ENCODE results near the gene FAM170A. TPM values are rescaled to one million over a fixed set of nuclear protein-coding genes. Genes with fewer than 3 reads are reported as not detected.

FAM170A gene, protein sequence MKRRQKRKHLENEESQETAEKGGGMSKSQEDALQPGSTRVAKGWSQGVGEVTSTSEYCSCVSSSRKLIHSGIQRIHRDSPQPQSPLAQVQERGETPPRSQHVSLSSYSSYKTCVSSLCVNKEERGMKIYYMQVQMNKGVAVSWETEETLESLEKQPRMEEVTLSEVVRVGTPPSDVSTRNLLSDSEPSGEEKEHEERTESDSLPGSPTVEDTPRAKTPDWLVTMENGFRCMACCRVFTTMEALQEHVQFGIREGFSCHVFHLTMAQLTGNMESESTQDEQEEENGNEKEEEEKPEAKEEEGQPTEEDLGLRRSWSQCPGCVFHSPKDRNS
- total RNA-seq = not detected
- long read RNA-seq = 0 reads

- DNase-seq = no peak
- intact Hi-C loops (cut with DNase I, micrococcal nuclease) = no loop called here
- no peak for ATAC-seq
These were observed at the start of gene FAM170A for GRCh38 chr5:119629339-119629738. FAM170A (plus strand) TSS chr5:119629558; CDS start chr5:119629769, 211 bp downstream.

GRCh38 chr5:119582987-119583386 is 46.4 kb upstream of the FAM170A start:
- DNase-seq = no peak
- intact Hi-C loops (cut with DNase I, micrococcal nuclease) = no loop called here
- no peak for ATAC-seq

GRCh38 chr5:119583684-119584083 is 45.7 kb upstream of the FAM170A start:
- intact Hi-C loops (cut with DNase I, micrococcal nuclease) = no loop called here
- ATAC-seq (no peak), DNase-seq (no peak)

- intact Hi-C loops (cut with DNase I, micrococcal nuclease) = no loop called here
- no peak for DNase-seq
- no peak for ATAC-seq
These were observed 33.3 kb upstream of the FAM170A start for GRCh38 chr5:119596046-119596445.

- ATAC-seq (no peak), DNase-seq (no peak)
- intact Hi-C loops (cut with DNase I, micrococcal nuclease) = no loop called here
These were observed 31.5 kb upstream of the FAM170A start for GRCh38 chr5:119597728-119598298.

DNA sequence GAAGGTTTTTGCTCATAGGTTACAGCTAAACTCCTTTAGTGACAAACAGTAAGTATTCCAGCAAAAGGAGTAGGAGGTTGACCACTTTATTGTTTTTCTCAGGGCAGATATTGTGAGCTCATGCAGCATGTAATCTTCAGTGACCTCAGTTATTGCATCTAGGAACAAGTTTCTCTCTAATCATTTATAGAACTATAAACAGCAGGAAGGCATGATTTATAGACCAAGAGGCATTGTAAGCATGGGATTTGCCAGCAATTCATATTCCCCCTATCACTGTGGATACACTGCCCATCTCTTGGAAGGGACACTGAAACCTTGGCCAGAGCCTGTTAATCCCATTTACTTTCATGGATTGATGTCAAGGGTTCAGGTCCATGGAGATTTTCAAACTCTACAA is 15.4 kb upstream of the FAM170A start:
- intact Hi-C loops (cut with DNase I, micrococcal nuclease) = no loop called here
- no peak for ATAC-seq
- no peak for DNase-seq

GRCh38 chr5:119614838-119615237 is 14.5 kb upstream of the FAM170A start:
- DNase-seq = no peak
- intact Hi-C loops (cut with DNase I, micrococcal nuclease) = no loop called here
- no peak for ATAC-seq

DNA sequence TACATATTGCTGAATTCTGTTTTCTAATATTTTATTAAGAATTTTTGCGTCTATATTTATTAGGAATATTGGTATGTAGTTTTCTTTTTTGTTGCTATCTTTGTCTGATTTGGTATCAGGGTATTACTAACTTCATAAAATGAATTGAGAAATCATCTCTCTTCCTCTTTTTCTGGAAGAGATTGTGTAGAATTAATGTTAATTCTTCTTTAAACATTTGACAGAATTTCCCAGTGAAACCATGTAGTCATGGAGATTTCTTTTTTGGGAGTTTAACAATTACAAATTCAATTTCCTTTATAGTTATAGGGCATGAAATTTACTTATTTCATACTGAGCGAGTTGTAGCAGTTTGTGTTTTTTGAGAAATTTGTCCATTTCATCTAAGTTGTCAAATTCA is 3.3 kb upstream of the FAM170A start:
- intact Hi-C loops (cut with DNase I, micrococcal nuclease) = no loop called here
- ATAC-seq = no peak
- DNase-seq = no peak

- ATAC-seq (no peak), DNase-seq (no peak)
- intact Hi-C loops (cut with DNase I, micrococcal nuclease) = no loop called here
These were observed 1.5 kb downstream of the FAM170A start for GRCh38 chr5:119630752-119631440.

GRCh38 chr5:119631660-119632059 is 2.3 kb downstream of the FAM170A start:
- intact Hi-C loops (cut with DNase I, micrococcal nuclease) = no loop called here
- ATAC-seq (no peak), DNase-seq (no peak)

GRCh38 chr5:119651486-119651885 is 22.1 kb downstream of the FAM170A start:
- DNase-seq = no peak
- intact Hi-C loops (cut with DNase I, micrococcal nuclease) = no loop called here
- no peak for ATAC-seq

- intact Hi-C loops (cut with DNase I, micrococcal nuclease) = no loop called here
- ATAC-seq (no peak), DNase-seq (no peak)
These were observed 25.7 kb downstream of the FAM170A start for GRCh38 chr5:119655061-119655460.

GRCh38 chr5:119656023-119656422 is 26.7 kb downstream of the FAM170A start:
- no peak for ATAC-seq
- no peak for DNase-seq
- intact Hi-C loops (cut with DNase I, micrococcal nuclease) = no loop called here

DNA sequence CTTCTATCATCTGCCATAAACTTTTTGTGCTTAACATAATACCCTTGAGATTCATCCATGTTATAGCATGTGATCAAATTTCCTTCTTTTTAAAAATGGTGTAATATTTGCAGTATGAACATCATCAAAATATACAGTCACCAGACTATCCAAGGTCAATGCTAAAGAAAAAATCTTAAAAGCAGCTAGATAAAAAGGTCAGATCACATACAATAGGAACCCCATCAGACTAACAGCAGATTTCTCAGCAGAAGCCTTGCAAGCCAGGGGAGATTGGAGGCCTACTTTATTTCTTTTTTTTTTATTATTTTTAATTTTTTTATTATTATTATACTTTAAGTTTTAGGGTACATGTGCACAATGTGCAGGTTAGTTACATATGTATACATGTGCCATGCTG is 37.2 kb downstream of the FAM170A start:
- ATAC-seq (no peak), DNase-seq (no peak)
- intact Hi-C loops (cut with DNase I, micrococcal nuclease) = no loop called here

GRCh38 chr5:119678351-119679028 is 49.1 kb downstream of the FAM170A start:
- no peak for DNase-seq
- peak; percentile 31 for ATAC-seq
- intact Hi-C loops (cut with DNase I, micrococcal nuclease) = no loop called here

DNA sequence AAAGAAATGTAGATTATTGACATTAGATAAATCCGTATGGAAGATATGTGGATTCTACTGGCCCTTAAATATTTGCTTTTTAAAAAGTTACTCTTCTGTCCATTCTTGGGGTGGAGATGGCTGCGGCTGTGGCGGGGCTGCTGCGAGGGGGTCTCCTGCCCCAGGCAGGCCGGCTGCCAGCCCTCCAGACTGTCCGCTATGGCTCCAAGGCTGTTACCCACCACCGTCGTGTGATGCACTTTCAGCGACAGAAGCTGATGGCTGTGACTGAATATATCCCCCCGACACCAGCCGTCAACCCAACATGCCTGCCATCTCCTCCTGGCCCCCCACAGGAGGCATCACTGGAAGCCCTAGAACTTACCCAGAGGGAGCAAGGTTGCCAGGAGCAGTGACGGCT is 50.7 kb downstream of the FAM170A start:
- intact Hi-C loops (cut with DNase I, micrococcal nuclease) = no loop called here
- DNase-seq (no peak), ATAC-seq (no peak)

DNA sequence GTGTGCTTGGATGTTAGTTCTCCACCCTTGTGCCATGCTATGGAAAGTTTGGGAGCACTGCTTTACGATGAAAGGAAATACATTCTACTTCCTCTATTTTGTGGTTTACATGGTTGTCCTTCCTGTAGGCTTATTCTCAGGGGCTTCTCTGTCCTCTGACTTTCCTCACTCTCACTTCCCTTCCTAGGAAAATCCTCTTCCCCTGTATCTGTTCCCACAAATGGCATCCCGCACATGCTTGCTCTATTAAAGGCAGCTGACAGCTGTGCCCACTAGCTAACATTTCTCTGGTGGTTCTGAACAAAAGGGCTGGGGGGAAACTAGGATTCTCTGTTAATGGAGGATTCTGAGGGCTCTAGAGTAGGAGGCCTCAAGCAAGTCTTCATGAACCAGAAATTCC is 52.4 kb downstream of the FAM170A start:
- intact Hi-C loops (cut with DNase I, micrococcal nuclease) = no loop called here
- no peak for DNase-seq
- no peak for ATAC-seq

GRCh38 chr5:119682372-119682771 is 53.0 kb downstream of the FAM170A start:
- no peak for ATAC-seq
- intact Hi-C loops (cut with DNase I, micrococcal nuclease) = no loop called here
- DNase-seq = no peak
